Measurements from ENCODE around the gene C5orf52.

C5orf52 gene

GRCh38 chr5:157710882-157711281 lies 39.5 kb downstream of the C5orf52 start:
- no peaks in the 10 kb centered on the region for H3K4me1 ChIP-seq (ENCODE audit: control insufficient read depth, insufficient read depth, low read length)
- ChIA-PET POLR2A (no interaction called here), CTCF (interaction anchor here (0.5 kb wide), 1 partner anchor 20 kb away, joined by 3 read pairs; no protein-coding TSS in a partner anchor)
- no peaks in the 10 kb centered on the region for H3K9me3 ChIP-seq (ENCODE audit: control insufficient read depth, insufficient read depth, low read depth, low read length)
- H3K36me3 ChIP-seq (ENCODE audit: control insufficient read depth in 2 of 2, insufficient read depth in 1 of 2, low read length in 2 of 2), result no peaks in the 10 kb centered on the region
- TF ChIP-seq ZNF221 (tag by site-specific recombination; IDR thresholded peaks at IDR 0.05; ENCODE audit: borderline replicate concordance) (no peak), INSM2 (tag by site-specific recombination; IDR thresholded peaks at IDR 0.05) (no peak), ZNF707 (tag by site-specific recombination; IDR thresholded peaks at IDR 0.05) (no peak), ZNF624 (tag by site-specific recombination; IDR thresholded peaks at IDR 0.05) (no peak), ZNF2 (tag by site-specific recombination; IDR thresholded peaks at IDR 0.05) (no peak), ZNF585B (tag by site-specific recombination; IDR thresholded peaks at IDR 0.05) (no peak), ZEB2 (tag by site-specific recombination; IDR thresholded peaks at IDR 0.05) (no peak), ZNF433 (tag by site-specific recombination; IDR thresholded peaks at IDR 0.05; ENCODE audit: low read depth) (no peak), SP7 (tag by site-specific recombination; IDR thresholded peaks at IDR 0.05) (no peak), TCF7L2 (IDR thresholded peaks at IDR 0.05; ENCODE audit: borderline replicate concordance, low read depth, low read length) (no peak), ZNF138 (tag by site-specific recombination; IDR thresholded peaks at IDR 0.05; ENCODE audit: borderline replicate concordance) (no peak), KLF16 (tag by site-specific recombination; IDR thresholded peaks at IDR 0.05) (no peak), ZNF654 (tag by site-specific recombination; IDR thresholded peaks at IDR 0.05; ENCODE audit: low read depth) (no peak), ZNF280D (tag by site-specific recombination; IDR thresholded peaks at IDR 0.05) (no peak), ZFP69B (tag by site-specific recombination; IDR thresholded peaks at IDR 0.05) (no peak), BCL11B (tag by site-specific recombination; IDR thresholded peaks at IDR 0.05; ENCODE audit: low read depth) (no peak), ZNF280C (tag by site-specific recombination; IDR thresholded peaks at IDR 0.05) (no peak), KLF17 (tag by site-specific recombination; IDR thresholded peaks at IDR 0.05) (no peak)
- TF ChIP-seq, protein P1, sequence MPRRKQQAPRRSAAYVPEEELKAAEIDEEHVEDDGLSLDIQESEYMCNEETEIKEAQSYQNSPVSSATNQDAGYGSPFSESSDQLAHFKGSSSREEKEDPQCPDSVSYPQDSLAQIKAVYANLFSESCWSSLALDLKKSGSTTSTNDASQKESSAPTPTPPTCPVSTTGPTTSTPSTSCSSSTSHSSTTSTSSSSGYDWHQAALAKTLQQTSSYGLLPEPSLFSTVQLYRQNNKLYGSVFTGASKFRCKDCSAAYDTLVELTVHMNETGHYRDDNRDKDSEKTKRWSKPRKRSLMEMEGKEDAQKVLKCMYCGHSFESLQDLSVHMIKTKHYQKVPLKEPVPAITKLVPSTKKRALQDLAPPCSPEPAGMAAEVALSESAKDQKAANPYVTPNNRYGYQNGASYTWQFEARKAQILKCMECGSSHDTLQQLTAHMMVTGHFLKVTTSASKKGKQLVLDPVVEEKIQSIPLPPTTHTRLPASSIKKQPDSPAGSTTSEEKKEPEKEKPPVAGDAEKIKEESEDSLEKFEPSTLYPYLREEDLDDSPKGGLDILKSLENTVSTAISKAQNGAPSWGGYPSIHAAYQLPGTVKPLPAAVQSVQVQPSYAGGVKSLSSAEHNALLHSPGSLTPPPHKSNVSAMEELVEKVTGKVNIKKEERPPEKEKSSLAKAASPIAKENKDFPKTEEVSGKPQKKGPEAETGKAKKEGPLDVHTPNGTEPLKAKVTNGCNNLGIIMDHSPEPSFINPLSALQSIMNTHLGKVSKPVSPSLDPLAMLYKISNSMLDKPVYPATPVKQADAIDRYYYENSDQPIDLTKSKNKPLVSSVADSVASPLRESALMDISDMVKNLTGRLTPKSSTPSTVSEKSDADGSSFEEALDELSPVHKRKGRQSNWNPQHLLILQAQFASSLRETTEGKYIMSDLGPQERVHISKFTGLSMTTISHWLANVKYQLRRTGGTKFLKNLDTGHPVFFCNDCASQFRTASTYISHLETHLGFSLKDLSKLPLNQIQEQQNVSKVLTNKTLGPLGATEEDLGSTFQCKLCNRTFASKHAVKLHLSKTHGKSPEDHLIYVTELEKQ (tag by site-specific recombination; IDR thresholded peaks at IDR 0.05; ENCODE audit: borderline replicate concordance), result no peak
- TF ChIP-seq, protein P2, sequence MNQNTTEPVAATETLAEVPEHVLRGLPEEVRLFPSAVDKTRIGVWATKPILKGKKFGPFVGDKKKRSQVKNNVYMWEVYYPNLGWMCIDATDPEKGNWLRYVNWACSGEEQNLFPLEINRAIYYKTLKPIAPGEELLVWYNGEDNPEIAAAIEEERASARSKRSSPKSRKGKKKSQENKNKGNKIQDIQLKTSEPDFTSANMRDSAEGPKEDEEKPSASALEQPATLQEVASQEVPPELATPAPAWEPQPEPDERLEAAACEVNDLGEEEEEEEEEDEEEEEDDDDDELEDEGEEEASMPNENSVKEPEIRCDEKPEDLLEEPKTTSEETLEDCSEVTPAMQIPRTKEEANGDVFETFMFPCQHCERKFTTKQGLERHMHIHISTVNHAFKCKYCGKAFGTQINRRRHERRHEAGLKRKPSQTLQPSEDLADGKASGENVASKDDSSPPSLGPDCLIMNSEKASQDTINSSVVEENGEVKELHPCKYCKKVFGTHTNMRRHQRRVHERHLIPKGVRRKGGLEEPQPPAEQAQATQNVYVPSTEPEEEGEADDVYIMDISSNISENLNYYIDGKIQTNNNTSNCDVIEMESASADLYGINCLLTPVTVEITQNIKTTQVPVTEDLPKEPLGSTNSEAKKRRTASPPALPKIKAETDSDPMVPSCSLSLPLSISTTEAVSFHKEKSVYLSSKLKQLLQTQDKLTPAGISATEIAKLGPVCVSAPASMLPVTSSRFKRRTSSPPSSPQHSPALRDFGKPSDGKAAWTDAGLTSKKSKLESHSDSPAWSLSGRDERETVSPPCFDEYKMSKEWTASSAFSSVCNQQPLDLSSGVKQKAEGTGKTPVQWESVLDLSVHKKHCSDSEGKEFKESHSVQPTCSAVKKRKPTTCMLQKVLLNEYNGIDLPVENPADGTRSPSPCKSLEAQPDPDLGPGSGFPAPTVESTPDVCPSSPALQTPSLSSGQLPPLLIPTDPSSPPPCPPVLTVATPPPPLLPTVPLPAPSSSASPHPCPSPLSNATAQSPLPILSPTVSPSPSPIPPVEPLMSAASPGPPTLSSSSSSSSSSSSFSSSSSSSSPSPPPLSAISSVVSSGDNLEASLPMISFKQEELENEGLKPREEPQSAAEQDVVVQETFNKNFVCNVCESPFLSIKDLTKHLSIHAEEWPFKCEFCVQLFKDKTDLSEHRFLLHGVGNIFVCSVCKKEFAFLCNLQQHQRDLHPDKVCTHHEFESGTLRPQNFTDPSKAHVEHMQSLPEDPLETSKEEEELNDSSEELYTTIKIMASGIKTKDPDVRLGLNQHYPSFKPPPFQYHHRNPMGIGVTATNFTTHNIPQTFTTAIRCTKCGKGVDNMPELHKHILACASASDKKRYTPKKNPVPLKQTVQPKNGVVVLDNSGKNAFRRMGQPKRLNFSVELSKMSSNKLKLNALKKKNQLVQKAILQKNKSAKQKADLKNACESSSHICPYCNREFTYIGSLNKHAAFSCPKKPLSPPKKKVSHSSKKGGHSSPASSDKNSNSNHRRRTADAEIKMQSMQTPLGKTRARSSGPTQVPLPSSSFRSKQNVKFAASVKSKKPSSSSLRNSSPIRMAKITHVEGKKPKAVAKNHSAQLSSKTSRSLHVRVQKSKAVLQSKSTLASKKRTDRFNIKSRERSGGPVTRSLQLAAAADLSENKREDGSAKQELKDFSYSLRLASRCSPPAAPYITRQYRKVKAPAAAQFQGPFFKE (tag by site-specific recombination; IDR thresholded peaks at IDR 0.05; ENCODE audit: borderline replicate concordance), result no peak
- H3K27ac ChIP-seq (ENCODE audit: extremely low read depth, low read depth, low read length), result no peak overlapping the region
- no peak overlapping the region for H3K4me3 ChIP-seq (ENCODE audit: low read depth, low read length)

Data from HEK293 (cell line).